ENCODE results near the gene PEPD.

- no peak for TF ChIP-seq CTCF (IDR thresholded peaks at IDR 0.05)
- TF ChIP-seq POLR2A (IDR thresholded peaks at IDR 0.05): no peak
Measured at GRCh38 chr19:33527125-33527524, 5.5 kb upstream of the PEPD start.

Measured in Peyer's patch (tissue), 4 donors.